Kidney capillary endothelial cell (primary cell): Measurements from ENCODE around the gene TUT4.
A peak's percentile ranks its signal among the peaks of the same experiment; 100 is the strongest.

Source experiments
- DNase-seq: peaks from one replicate; pipeline ENCODE4 v3.0.0-alpha.2; 2018; ENCODE audit warnings: low spot score

The TUT4 gene

DNA sequence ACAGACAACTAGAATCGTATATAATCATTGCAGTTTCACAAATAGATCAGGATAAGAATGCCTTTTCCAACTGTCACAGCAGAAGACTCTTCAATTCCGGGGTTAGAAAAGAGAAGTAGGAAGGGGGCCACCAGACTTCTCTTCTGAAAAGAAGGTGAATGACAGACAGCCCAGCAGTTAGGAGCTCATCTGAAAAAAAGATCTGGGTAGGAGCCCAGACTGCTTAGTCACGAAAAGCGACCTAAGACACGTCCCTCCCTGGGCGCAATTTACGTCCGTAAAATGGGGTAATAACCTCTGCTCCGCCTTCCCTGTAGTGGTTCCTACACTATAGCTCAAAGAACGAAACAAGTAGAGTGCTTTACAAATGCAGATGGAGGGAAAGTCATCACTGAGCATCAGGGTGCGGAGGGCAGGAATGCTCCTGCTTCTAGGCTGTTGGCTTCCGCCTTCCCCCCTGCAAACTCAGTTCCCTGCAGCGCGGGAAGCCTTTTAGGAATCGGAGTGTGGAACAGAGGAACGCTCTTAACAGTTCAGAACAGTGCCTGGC is 149.3 kb downstream of the TUT4 start:
- peak; percentile 56 for DNase-seq

DNA sequence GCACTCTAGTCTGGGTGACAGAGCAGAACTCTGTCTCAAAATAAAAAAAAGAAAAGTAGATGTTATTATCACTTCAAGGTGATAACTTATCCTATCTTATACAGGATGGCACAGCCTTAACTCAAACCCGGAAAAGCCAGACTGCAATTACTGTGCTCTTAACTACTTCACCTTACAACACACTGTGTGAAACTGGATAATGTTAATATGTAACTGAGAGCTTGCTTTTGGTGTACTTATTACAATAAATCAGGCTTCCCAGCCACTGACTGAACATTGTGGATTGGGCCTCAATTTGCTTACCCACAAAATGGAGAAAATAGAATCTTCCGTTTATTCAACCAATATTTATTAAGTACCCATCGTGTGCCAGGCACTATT is 150.0 kb downstream of the TUT4 start:
- DNase-seq: no peak

DNA sequence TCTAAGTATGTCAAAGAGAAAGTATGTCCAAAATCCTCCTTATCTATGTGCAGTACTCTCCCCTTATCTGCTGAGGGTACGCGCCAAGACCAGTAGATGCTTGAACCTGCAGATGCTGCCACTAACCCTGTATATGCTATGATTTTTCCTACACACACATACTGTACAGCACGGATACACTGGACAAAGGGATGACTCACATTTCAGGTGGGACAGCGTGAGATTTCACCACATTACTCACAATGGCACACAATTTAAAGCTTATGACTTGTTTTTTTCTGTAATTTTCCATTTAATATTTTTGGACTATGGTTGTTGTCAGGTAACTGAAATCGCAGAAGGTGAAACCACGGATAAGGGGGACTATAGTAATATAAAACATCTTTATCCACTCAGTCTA is 152.8 kb downstream of the TUT4 start:
- DNase-seq: no peak

DNA sequence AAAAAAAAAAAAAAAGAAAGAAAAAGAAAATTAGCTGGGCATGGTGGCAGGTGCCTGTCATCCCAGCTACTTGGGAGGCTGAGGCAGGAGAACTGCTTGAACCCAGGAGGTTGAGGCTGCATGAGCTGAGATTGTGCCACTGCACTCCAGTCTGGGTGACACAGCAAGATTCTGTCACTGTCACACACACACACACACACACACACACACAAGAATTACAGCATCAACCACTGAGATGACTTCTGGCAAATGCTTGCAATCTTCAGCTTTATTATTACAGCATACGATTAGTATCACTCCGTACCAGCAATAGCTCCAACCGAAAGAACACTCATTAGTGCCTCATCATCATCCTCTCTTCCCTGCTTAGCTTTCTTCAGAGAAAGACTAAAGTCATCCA is 153.3 kb downstream of the TUT4 start:
- no peak for DNase-seq

DNA sequence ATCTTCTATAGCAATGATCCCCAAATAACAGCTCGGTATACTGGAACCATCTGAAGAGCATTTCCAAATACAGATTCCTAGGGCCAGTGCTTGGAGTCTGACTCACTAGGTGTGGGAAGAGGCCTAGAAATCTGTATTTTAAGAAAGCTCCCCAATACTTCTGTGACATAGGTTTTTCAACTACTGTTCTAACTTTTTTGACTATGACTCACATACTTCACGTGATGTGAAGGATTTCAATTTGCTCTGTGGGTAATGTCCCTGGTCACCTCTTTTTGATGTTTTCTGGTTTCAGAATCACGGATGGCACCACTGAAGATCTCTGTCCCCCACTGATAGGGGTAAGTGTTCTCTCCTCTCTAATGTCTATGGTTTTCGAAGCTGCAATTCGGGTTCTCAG is 159.7 kb downstream of the TUT4 start:
- DNase-seq: no peak

DNA sequence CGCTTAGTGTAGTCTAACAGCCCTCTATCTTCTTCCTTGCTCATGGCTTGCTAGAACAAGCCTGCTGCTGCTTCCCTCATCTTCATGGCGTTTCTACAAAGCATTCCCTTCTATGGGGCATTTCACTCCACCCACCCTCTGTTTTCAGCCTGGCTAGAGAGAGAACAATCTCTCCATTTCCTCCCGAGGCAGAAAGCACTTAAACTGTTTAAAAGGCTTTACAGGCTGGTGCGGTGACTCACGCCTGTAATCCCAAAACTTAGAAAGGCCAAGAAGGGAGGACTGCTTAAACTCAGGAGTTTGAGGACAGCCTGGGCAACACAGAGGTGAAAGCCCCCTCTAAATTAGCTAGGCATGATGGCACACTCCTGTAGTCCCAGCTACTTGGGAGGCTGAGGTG is 166.4 kb downstream of the TUT4 start:
- DNase-seq: no peak

DNA sequence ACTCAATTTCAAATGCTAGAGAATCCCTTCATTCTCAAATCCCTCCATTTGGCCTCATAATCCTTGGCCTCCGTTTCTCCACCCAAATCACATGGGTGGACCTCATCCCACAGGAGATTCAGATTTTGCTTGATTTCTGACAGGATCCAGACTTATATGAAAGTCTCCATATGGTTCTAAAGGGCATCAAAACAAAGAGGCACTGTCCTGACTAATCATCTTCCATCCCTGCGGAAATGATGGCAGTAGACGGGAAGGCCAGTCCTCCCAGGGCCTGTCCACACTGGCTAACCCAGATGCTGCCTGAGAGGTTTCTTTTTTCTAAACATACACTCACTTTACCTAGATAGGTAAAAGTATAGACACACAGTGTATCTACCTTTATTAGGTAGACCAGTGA is 167.5 kb downstream of the TUT4 start:
- no peak for DNase-seq
